DND-41 (cell line): ENCODE results near the gene IPP.

Experiments used
- CTCF ChIP-seq: IDR thresholded peaks from 2 replicates; pipeline ENCODE4 v1.5.1; 2012; ENCODE audit warnings: borderline replicate concordance, low read length, moderate library complexity, mild to moderate bottlenecking; ENCODE audit not compliant: poor library complexity, severe bottlenecking; ENCODE audit errors: extremely low read depth
- EZH2 ChIP-seq: IDR thresholded peaks from 3 replicates; pipeline ENCODE4 v1.6.1; 2012; ENCODE audit warnings: borderline replicate concordance, low read depth, mild to moderate bottlenecking, moderate library complexity, low read length, inconsistent platforms; ENCODE audit not compliant: severe bottlenecking

GRCh38 chr1:45656573-45657226 lies 93.8 kb downstream of the IPP start:
- TF ChIP-seq CTCF (no peak), EZH2 (no peak)
